Neural progenitor cell (in vitro differentiated cells): Measurements from ENCODE around the gene ERC2. TPM values are rescaled to one million over a fixed set of nuclear protein-coding genes. Genes with fewer than 3 reads are reported as not detected.
"Not testable (repeated sequence)": the region's sequence is repeated elsewhere in the genome, so short reads cannot be mapped to it uniquely, and the experiment has no call there.

Experiments
- DNase-seq: peaks from one replicate; pipeline ENCODE4 v3.0.0-alpha.2; 2016; ENCODE audit warnings: low spot score
- H2AFZ ChIP-seq: fragments of 200-600 bp; sonication (generic); replicated peaks from 2 replicates; pipeline ENCODE4 v1.6.1; 2016; ENCODE audit warnings: antibody characterized with exemption
- H3F3A ChIP-seq: fragments of 200-600 bp; sonication (generic); 2 replicates; pipeline ENCODE4 v1.6.1; 2016; ENCODE audit warnings: antibody characterized with exemption, low read depth
- H3K27ac ChIP-seq: fragments of 200-600 bp; sonication (generic); 2 replicates; pipeline ENCODE4 v1.5.1; 2016; ENCODE audit warnings: mild to moderate bottlenecking
- H3K27me3 ChIP-seq: fragments of 200-600 bp; sonication (generic); 2 replicates; pipeline ENCODE4 v1.6.1; 2016; ENCODE audit warnings: mild to moderate bottlenecking, moderate library complexity
- H3K36me3 ChIP-seq: fragments of 200-600 bp; sonication (generic); 2 replicates; pipeline ENCODE4 v1.5.1; 2016
- H3K4me1 ChIP-seq: fragments of 200-600 bp; sonication (generic); 2 replicates; pipeline ENCODE4 v1.6.1; 2016; ENCODE audit warnings: mixed run types
- H3K4me2 ChIP-seq: fragments of 200-600 bp; sonication (generic); 2 replicates; pipeline ENCODE4 v1.6.1; 2016
- H3K4me3 ChIP-seq: fragments of 200-600 bp; sonication (generic); 2 replicates; pipeline ENCODE4 v1.5.1; 2016
- H3K79me2 ChIP-seq: fragments of 200-600 bp; sonication (generic); 2 replicates; pipeline ENCODE4 v1.6.1; 2016; ENCODE audit warnings: low read depth
- H3K9ac ChIP-seq: fragments of 200-600 bp; sonication (generic); 2 replicates; pipeline ENCODE4 v1.6.1; 2016
- H3K9me3 ChIP-seq: fragments of 200-600 bp; sonication (generic); 2 replicates; pipeline ENCODE4 v1.5.1; 2016; ENCODE audit warnings: low read depth
- H4K20me1 ChIP-seq: fragments of 200-600 bp; sonication (generic); 2 replicates; pipeline ENCODE4 v1.6.1; 2016; ENCODE audit warnings: low read depth
- H3K27ac Mint-ChIP-seq: 3 replicates; pipeline ENCODE4 v1.8.0; 2021; ENCODE audit warnings: mixed read lengths
- H3K27me3 Mint-ChIP-seq: 2 replicates; pipeline ENCODE4 v1.8.0; 2022; ENCODE audit warnings: low read depth, mild to moderate bottlenecking, inconsistent platforms, moderate library complexity, mixed read lengths; ENCODE audit not compliant: insufficient read depth
- H3K36me3 Mint-ChIP-seq: 3 replicates; pipeline ENCODE4 v1.8.0; 2021; ENCODE audit warnings: mixed read lengths
- H3K4me1 Mint-ChIP-seq: 3 replicates; pipeline ENCODE4 v1.8.0; 2021; ENCODE audit warnings: mixed read lengths
- H3K4me3 Mint-ChIP-seq: 3 replicates; pipeline ENCODE4 v1.8.0; 2021; ENCODE audit warnings: mild to moderate bottlenecking, moderate library complexity, mixed read lengths
- H3K9me3 Mint-ChIP-seq: 3 replicates; pipeline ENCODE4 v1.8.0; 2020; ENCODE audit warnings: mixed read lengths
- EZH2 ChIP-seq: fragments of 200-600 bp; sonication (generic); IDR thresholded peaks from 2 replicates; pipeline ENCODE4 v1.6.1; 2017; ENCODE audit warnings: antibody characterized with exemption, mild to moderate bottlenecking, moderate library complexity
- EZH2phosphoT487 ChIP-seq: fragments of 200-600 bp; sonication (generic); IDR thresholded peaks from 2 replicates; pipeline ENCODE4 v1.6.1; 2017; ENCODE audit warnings: antibody characterized with exemption
- total RNA-seq: library from RNA; depleted of rRNA; stranded (reverse); fragments of >200 nt; gene quantifications from 2 replicates; pipeline ENCODE4 v1.2.3, GENCODE V29; 2015; ENCODE audit warnings: low replicate concordance
- TF ChIP-seq, protein P1 (sequence below): fragments of 200-600 bp; sonication (generic); IDR thresholded peaks from 2 replicates; pipeline ENCODE4 v1.5.1; 2017; ENCODE audit warnings: antibody characterized with exemption, mild to moderate bottlenecking

The ERC2 gene
- total RNA-seq, 1 donor from 2014 or later = 24.8 TPM

DNA sequence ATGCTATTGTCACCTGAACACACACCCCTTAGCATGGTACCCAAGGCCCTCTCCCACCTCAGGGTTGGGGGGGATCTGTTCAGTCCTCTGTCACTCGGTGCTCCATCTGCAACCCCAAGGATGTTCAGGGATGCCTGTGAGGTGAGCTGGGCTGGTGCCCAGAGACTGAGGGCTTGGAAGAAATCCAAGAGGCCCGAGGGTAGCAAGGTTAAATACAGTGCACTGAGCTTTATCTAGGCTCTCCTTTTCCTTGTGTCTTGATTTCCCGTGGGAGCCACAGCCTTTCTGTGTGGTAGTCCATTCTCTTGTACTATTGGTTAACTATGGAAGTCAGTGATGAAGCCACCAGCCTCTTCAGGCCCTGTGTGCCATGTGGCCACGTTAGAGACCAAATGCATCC is 962.5 kb downstream of the ERC2 start:
- H3K9ac ChIP-seq = no peak overlapping the region
- Mint-ChIP-seq H3K27ac (no peak overlapping the region), H3K4me1 (peaks cover 6% of the 10 kb centered on the region), H3K36me3 (no peaks in the 10 kb centered on the region), H3K27me3 (peaks cover 2% of the 10 kb centered on the region), H3K9me3 (no peaks in the 10 kb centered on the region), H3K4me3 (no peak overlapping the region)
- no peaks in the 10 kb centered on the region for H3F3A ChIP-seq
- no peak for DNase-seq
- no peak overlapping the region for H3K4me2 ChIP-seq
- H3K4me1 ChIP-seq = no peaks in the 10 kb centered on the region
- no peaks in the 10 kb centered on the region for H3K79me2 ChIP-seq
- H3K4me3 ChIP-seq = no peak overlapping the region
- H3K27ac ChIP-seq = no peak overlapping the region
- no peaks in the 10 kb centered on the region for H4K20me1 ChIP-seq
- no peaks in the 10 kb centered on the region for H3K27me3 ChIP-seq
- no peak overlapping the region for H2AFZ ChIP-seq
- no peaks in the 10 kb centered on the region for H3K9me3 ChIP-seq
- TF ChIP-seq, protein P1, sequence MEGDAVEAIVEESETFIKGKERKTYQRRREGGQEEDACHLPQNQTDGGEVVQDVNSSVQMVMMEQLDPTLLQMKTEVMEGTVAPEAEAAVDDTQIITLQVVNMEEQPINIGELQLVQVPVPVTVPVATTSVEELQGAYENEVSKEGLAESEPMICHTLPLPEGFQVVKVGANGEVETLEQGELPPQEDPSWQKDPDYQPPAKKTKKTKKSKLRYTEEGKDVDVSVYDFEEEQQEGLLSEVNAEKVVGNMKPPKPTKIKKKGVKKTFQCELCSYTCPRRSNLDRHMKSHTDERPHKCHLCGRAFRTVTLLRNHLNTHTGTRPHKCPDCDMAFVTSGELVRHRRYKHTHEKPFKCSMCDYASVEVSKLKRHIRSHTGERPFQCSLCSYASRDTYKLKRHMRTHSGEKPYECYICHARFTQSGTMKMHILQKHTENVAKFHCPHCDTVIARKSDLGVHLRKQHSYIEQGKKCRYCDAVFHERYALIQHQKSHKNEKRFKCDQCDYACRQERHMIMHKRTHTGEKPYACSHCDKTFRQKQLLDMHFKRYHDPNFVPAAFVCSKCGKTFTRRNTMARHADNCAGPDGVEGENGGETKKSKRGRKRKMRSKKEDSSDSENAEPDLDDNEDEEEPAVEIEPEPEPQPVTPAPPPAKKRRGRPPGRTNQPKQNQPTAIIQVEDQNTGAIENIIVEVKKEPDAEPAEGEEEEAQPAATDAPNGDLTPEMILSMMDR = no peak
- H3K36me3 ChIP-seq = no peaks in the 10 kb centered on the region

DNA sequence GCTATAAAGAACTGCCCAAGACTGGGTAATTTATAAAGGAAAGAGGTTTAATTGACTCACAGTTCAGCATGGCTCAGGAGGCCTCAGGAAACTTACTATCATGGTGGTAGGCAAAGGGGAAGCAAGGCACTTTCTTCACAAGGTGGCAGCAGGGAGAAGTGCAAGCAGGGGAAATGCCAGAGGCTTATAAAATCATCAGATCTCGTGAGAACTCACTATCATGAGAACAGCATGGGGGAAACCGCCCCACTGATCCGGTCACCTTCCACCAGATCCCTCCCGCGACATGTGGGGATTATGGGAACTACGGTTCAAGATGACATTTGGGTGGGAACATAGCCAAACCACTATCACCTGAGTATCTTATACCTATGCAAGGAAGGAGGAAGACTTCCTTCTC is 963.2 kb downstream of the ERC2 start:
- TF ChIP-seq, protein P1 = peak; percentile 52
- not testable (repeated sequence) for H4K20me1 ChIP-seq, H3K4me1 Mint-ChIP-seq, H3K27me3 ChIP-seq, H3K27ac ChIP-seq, H3K9ac ChIP-seq, H3K4me2 ChIP-seq, H3K79me2 ChIP-seq, H3K9me3 Mint-ChIP-seq, H3K4me1 ChIP-seq, H3K27ac Mint-ChIP-seq, H3K4me3 ChIP-seq, H3K4me3 Mint-ChIP-seq, H3K36me3 ChIP-seq, H3K9me3 ChIP-seq, H3K27me3 Mint-ChIP-seq, H3F3A ChIP-seq, H3K36me3 Mint-ChIP-seq
- H2AFZ ChIP-seq = peak overlapping the region; percentile 20
- DNase-seq = peak; percentile 50

- Histone ChIP-seq H3K9me3 (no peaks in the 10 kb centered on the region), H3K27ac (no peak overlapping the region), H3K36me3 (no peaks in the 10 kb centered on the region), H3K27me3 (no peaks in the 10 kb centered on the region), H3K4me2 (no peak overlapping the region), H3K9ac (no peak overlapping the region), H3F3A (no peaks in the 10 kb centered on the region), H2AFZ (no peak overlapping the region), H4K20me1 (no peaks in the 10 kb centered on the region), H3K4me3 (no peak overlapping the region), H3K4me1 (no peaks in the 10 kb centered on the region), H3K79me2 (no peaks in the 10 kb centered on the region)
- H3K27ac Mint-ChIP-seq = no peak overlapping the region
- no peak overlapping the region for H3K4me3 Mint-ChIP-seq
- TF ChIP-seq, protein P1 = no peak
- no peak for TF ChIP-seq EZH2phosphoT487
- no peak for TF ChIP-seq EZH2
- no peaks in the 10 kb centered on the region for H3K27me3 Mint-ChIP-seq
- no peaks in the 10 kb centered on the region for H3K36me3 Mint-ChIP-seq
- DNase-seq = no peak
- peaks cover 5% of the 10 kb centered on the region for H3K4me1 Mint-ChIP-seq
- no peaks in the 10 kb centered on the region for H3K9me3 Mint-ChIP-seq
Measured at GRCh38 chr3:55501905-55502304, 966.4 kb downstream of the ERC2 start.
